Measurements from ENCODE around the gene TNIK. TPM values are rescaled to one million over a fixed set of nuclear protein-coding genes. Genes with fewer than 3 reads are reported as not detected.

The TNIK gene
- total RNA-seq, 2 donors from 2014 or later = 9.0 to 11.6 TPM

DNA sequence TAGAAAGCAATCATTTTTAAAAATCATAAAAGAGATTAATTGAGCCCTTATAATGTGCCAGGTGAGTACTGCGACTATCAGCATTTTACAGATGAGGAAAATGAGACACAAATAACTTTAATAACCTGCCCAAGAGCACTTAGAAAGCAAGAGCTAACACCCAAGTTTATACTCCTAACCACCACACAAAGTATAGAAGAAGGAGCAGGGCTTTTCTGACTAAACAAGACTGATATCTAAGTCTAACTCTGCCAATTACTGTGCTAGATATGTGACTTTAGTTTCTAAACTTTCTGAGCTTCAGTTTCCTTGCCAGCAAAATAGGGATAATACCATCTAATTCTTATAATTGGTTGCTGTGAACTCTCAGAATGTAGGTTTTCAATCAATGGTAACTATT, 47.7 kb downstream of the TNIK start:
- no peak overlapping the region for H3K27ac ChIP-seq
- DNase-seq (ENCODE audit: low spot score) = no peak
- TF ChIP-seq, protein P1, sequence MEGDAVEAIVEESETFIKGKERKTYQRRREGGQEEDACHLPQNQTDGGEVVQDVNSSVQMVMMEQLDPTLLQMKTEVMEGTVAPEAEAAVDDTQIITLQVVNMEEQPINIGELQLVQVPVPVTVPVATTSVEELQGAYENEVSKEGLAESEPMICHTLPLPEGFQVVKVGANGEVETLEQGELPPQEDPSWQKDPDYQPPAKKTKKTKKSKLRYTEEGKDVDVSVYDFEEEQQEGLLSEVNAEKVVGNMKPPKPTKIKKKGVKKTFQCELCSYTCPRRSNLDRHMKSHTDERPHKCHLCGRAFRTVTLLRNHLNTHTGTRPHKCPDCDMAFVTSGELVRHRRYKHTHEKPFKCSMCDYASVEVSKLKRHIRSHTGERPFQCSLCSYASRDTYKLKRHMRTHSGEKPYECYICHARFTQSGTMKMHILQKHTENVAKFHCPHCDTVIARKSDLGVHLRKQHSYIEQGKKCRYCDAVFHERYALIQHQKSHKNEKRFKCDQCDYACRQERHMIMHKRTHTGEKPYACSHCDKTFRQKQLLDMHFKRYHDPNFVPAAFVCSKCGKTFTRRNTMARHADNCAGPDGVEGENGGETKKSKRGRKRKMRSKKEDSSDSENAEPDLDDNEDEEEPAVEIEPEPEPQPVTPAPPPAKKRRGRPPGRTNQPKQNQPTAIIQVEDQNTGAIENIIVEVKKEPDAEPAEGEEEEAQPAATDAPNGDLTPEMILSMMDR (IDR thresholded peaks at IDR 0.05) = no peak
- no peak overlapping the region for H3K4me3 ChIP-seq
- H3K36me3 ChIP-seq = no peaks in the 10 kb centered on the region
- no peaks in the 10 kb centered on the region for H3K27me3 ChIP-seq
- no peaks in the 10 kb centered on the region for H3K9me3 ChIP-seq
- H3K4me1 ChIP-seq = peaks cover 0 to 11% of the 10 kb centered on the region in 2 donors

DNA sequence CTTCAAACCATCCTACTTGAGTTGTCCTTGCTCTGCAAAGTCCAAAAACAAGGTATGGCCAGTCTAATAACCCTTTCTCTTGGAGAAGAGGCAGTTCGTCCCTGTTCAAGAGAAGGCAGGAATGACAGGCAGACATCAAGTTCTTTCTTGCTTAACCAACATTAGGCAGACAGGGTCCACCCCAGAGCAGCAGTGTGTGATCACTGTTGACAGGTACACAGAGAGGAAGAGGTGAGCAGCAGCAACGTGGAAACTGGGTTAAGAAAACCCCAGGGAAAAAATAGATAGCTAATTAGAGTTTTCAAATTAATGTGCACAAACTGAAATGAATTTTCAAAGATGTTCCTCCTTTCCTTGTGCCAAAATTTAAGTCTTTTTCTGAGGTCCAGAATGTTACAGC, 48.2 kb downstream of the TNIK start:
- H3K27ac ChIP-seq = no peak overlapping the region
- no peak for DNase-seq (ENCODE audit: low spot score)
- H3K4me1 ChIP-seq = peaks cover 0 to 10% of the 10 kb centered on the region in 2 donors
- H3K27me3 ChIP-seq = no peaks in the 10 kb centered on the region
- TF ChIP-seq, protein P1 (IDR thresholded peaks at IDR 0.05) = no peak
- no peak overlapping the region for H3K4me3 ChIP-seq
- no peaks in the 10 kb centered on the region for H3K36me3 ChIP-seq
- H3K9me3 ChIP-seq = no peaks in the 10 kb centered on the region

DNA sequence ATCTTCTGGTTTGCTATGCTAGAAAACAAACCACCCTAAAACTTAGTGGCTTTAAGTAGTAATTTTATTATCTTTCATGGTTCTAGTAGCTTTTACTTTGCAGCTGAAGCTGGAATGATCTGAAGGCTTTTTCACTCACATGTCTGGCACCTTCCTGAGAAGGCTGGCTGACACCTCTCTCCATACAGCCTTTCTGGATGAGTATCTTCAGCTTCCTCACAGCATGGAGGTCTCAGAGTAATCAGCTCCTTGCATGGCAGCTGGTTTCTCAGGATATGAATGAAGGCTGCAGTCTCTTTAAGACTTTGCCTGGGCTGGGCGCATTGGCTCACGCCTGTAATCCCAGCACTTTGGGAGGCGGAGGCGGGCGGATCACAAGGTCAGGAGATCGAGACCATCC, 50.0 kb downstream of the TNIK start:
- peaks cover 0 to 6% of the 10 kb centered on the region in 2 donors for H3K4me1 ChIP-seq

DNA sequence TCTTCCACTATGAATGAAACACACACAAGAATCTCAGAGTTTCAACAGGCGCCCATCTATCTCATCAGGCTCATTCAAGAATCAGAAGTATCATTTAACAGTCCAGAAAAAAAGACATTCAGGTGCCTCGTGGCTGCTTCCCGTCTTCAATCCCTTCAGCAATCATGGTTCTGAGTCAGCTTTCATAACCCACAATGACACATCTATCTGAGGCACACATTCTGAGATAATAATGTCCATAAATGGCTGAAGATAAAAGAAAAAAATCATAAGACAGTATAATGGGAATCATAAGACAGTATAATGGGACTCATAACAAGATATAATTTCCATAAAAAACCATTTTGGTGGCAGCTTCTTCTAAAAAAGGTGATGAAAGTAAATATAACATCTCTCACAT, 52.4 kb downstream of the TNIK start:
- TF ChIP-seq, protein P1 (IDR thresholded peaks at IDR 0.05) = no peak
- Histone ChIP-seq H3K4me1 (peaks cover 0 to 15% of the 10 kb centered on the region in 2 donors), H3K27me3 (no peaks in the 10 kb centered on the region), H3K27ac (no peak overlapping the region), H3K36me3 (no peaks in the 10 kb centered on the region), H3K9me3 (no peaks in the 10 kb centered on the region), H3K4me3 (no peak overlapping the region)
- no peak for DNase-seq (ENCODE audit: low spot score)

More for the DNA sequence above, 50.0 kb downstream of the TNIK start:
- Histone ChIP-seq H3K27ac (no peak overlapping the region), H3K4me3 (no peak overlapping the region), H3K27me3 (no peaks in the 10 kb centered on the region), H3K9me3 (no peaks in the 10 kb centered on the region), H3K36me3 (no peaks in the 10 kb centered on the region)
- TF ChIP-seq, protein P1 (IDR thresholded peaks at IDR 0.05) = no peak
- DNase-seq (ENCODE audit: low spot score) = no peak

DNA sequence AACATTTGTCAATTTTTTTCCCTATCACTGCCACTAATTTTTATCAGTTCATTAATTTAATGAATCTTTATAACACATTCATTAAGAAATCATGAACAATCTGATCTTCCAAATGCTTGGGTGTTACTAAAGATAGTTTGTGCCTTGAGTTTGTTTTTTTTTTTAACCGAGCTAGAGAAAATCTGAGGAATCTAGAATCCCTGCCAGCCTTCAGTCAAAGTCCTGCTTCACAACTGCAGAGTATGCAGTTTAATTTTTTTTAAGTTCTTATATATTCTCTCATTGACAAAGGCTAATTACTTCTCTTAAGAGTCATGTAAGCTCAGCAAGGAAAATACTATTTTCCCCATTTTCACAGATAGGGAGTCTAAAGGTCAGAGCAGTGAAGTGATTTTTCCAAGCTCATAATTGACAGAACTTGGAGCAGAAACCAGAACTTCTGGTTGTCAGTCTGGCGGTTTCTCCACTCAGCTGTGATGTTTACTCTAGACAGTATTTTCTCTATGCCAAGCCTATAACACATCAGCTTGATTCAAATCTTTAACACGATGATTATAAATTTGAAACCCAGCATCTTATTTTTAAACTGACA, 55.7 kb downstream of the TNIK start:
- Histone ChIP-seq H3K4me1 (peaks cover 0 to 23% of the 10 kb centered on the region in 2 donors), H3K4me3 (no peak overlapping the region), H3K36me3 (no peaks in the 10 kb centered on the region), H3K27ac (no peak overlapping the region), H3K27me3 (no peaks in the 10 kb centered on the region), H3K9me3 (no peaks in the 10 kb centered on the region)
- TF ChIP-seq, protein P1 (IDR thresholded peaks at IDR 0.05) = no peak
- DNase-seq (ENCODE audit: low spot score) = no peak

DNA sequence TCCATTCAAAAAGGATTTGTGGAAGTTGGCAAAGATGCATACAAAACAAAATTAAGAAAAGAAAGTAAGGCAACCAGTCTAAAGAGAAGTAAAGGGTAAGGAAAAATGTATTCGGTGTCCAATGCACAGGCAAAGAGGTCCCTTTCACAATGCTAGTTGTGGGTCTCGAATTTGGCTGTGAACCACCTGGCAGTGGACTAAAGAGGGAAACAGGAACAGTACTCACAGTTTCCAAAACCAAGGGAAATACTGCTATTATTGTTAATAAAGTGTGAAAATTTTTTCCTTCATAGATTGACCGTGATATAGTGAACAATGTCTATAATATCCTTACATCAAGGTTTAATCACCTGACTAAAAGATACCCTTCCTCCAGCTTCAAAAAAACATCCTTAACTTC, 57.9 kb downstream of the TNIK start:
- Histone ChIP-seq H3K27me3 (no peaks in the 10 kb centered on the region), H3K4me1 (peaks cover 0 to 36% of the 10 kb centered on the region in 2 donors), H3K27ac (no peak overlapping the region), H3K4me3 (no peak overlapping the region), H3K9me3 (no peaks in the 10 kb centered on the region), H3K36me3 (no peaks in the 10 kb centered on the region)
- TF ChIP-seq, protein P1 (IDR thresholded peaks at IDR 0.05) = no peak
- no peak for DNase-seq (ENCODE audit: low spot score)

All from right atrium auricular region (tissue), 2 donors.